Stimulated activated CD4-positive, alpha-beta T cell treated with anti-CD3 and anti-CD28 coated beads, Interleukin-1b, Interleukin-23, amount 100 ng/mL, for 24 hours (primary cell): ENCODE results near the gene TRIM65.
"Not testable (repeated sequence)": the region's sequence is repeated elsewhere in the genome, so short reads cannot be mapped to it uniquely, and the experiment has no call there.

Source experiments
- DNase-seq, 4 experiments: peaks; one replicate each; pipeline ENCODE4 v3.0.0-alpha.2; 2020; ENCODE audit warnings: low read depth in 4 of 4, low spot score in 1 of 4

Gene TRIM65

GRCh38 chr17:75876190-75876937 is 20.4 kb downstream of the TRIM65 start:
- DNase-seq: peak in 3 of 4 experiments; percentile 29 to 66 (median 58)

GRCh38 chr17:75875940-75876189 is 20.9 kb downstream of the TRIM65 start:
- DNase-seq: no peak

DNA sequence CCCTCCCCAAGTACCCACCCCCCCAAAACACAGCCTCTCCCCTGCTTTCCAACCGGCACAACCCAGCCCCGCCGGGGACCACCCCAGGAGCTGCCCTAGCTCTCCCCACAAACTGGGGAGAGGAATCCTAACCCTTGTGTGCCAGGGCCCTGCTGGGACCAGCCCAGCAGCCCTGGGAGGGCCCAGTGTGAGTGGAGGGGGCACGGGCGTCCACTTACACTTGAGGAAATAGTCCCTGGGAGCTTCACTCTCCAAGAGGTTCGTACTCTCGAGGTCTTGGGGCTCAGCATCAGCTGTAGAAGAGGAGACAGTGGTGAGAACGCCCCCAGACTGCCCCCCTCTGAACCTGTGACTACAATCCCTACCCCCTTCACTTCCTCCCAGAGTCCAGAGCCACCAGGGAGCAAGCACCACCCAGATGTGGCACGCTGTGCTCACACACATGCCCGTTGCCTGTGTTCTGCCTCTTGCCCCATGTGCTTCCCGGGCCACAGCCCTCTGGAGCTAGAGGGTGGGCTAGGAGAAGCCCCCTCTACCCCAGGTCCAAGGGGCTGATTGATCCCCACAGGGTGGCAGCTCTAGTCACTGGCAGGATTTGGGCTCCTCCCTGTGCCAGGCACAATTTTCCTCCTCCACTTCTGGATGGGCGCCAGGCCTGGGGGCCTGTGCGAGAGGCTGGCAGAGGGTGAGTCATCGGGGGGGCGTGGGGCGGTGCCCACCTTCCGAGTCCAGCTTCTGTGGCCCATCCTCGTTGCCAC is 21.4 kb downstream of the TRIM65 start:
- no peak for DNase-seq

- no peak for DNase-seq
Observed at GRCh38 chr17:75874323-75875181, 22.2 kb downstream of the TRIM65 start.

GRCh38 chr17:75873587-75874322 is 23.0 kb downstream of the TRIM65 start:
- DNase-seq: no peak

GRCh38 chr17:75872434-75873351 is 24.1 kb downstream of the TRIM65 start:
- DNase-seq: no peak

DNA sequence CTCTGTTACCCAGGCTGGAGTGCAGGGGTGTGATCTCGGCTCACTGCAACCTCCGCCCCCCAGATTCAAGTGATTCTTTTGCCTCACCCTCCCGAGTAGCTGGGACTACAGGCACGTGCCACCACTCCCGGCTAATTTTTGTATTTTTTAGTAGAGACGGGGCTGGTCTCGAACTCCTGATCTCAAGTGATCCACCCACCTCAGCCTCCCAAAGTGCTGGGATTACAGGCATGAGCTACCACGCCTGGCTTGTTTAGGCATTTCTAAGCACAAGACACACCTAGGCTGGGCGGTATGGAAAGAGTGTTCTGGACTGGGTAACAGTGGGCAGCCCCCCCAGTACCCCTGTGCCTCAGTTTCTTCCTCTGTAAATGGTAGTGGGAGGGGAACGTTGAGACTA is 26.5 kb downstream of the TRIM65 start:
- DNase-seq: not testable (repeated sequence)

GRCh38 chr17:75869282-75870141 is 27.2 kb downstream of the TRIM65 start:
- DNase-seq: no peak

- DNase-seq: not testable (repeated sequence)
Observed at GRCh38 chr17:75868730-75869281, 27.9 kb downstream of the TRIM65 start.

- DNase-seq: not testable (repeated sequence)
Observed at GRCh38 chr17:75865404-75866188, 31.2 kb downstream of the TRIM65 start.

DNA sequence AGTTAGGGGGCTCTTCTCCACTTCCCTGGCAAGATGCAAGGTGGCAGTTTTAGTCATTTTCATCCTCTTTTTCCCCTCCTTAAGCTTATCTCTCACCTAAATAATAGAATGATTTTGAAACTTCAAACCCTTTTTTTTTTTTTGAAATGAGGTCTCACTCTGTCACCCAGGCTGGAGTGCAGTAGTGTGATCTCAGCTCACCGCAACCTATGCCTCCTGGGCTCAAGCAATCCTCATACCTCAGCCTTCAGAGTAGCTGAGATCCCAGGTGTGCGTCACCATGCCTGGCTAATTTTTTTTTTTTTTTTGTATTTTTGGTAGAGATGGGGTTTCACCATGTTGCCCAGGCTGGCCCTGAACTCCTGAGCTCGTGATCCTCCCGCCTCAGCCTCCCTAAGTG is 31.9 kb downstream of the TRIM65 start:
- not testable (repeated sequence) for DNase-seq

DNA sequence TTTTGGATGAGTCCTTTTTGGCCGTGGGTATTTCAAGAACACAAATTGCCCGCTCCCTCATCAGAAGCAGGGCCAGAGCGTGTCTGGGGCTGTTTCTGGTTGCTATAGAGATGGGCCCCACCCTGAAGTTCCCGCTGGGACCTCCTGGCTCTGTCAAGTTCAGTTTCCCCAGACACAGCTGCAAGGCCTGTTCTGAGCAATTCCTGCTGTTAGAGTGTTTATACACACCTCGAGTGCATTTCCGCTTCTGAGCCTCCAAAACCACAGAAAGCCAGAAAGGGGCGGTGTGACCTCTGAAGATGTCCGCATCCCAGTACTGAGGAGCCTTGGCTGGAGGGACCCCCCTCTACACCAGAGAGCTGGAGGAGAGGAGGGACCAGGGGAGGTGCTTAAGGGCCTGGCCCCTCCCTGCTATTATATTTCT is 32.3 kb downstream of the TRIM65 start:
- DNase-seq: no peak

DNA sequence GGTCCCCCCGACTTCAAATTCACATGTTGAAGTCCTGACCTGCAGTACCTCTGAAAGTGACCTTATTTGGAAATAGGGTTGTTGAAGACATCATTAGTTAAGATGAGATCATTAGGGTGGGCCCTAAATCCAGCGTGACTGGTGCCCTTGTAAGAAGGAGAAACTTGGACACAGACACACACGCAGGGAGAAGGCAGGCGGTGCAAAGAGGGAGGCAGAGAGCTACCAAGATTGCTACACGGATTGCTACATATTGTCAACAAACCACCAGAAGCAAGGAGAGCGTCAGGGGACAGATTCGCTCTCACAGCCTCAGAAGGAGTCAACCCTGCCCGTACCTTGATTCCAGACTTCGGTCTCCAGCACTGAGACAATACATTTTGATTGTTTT is 34.8 kb downstream of the TRIM65 start:
- no peak for DNase-seq

DNA sequence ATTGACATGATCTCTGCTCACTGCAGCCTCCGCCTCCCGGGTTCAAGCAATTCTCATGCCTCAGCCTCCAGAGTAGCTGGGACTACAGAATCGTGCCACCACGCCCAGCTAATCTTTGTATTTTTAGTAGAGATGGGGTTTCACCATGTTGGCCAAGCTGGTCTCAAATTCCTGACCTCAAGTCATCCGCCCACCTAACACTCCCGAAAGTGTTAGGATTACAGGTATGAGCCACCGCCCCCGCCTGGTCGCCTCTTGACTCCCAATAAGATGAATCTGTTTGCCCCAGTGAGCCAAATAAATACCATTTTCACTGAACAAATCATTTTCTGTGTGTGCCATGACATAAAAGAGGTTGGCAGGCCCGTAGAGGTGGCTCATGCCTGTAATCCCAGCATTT is 37.4 kb downstream of the TRIM65 start:
- DNase-seq: not testable (repeated sequence)

GRCh38 chr17:75856062-75856756 is 40.5 kb downstream of the TRIM65 start:
- DNase-seq: no peak

DNA sequence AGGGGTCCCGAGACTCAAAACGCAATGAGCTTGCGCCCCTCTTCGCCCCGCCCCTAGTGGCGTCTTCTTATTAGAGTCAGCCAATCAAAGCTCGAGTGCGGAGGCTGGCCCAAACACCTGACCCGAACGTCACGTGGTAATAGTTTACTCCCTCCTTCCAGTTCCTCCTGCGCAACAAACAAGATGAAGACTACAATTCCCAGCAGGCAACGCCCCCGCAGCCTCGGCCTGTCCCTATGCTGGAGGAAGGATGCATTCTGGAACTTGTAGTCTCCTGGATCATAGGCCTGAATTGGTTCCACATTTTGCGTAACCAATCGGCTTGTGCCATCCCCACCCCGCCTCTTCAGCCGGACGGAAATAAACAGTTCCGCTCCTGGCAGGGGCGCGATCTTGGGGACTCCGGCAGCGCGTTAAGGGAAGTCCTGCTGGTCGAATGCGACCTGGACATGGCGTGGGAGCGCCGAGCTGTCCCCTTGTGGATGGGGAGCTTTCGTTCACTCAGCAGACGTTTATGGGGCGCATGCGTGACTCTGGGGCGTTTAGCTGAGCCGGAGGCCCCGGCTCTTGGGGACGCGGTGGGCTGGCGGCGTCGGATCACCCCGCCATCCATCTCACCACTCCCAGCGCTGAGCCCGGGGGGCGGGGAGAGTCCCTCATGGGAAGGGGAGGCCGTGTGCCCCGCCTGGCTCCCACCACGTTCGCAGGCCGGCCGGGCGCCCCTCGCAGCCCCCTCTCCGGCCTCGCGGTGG is 41.3 kb downstream of the TRIM65 start, which contains the start of gene WBP2:
Gene WBP2 (minus strand): TSS at position 26 of the 752 bp plus-strand sequence. CDS start 38 bp downstream, outside the sequence.
- peak; percentile 87 to 98 (median 96) for DNase-seq
